Glutamatergic neuron (in vitro differentiated cells): ENCODE measurements around the gene SPTBN1. TPM values are rescaled to one million over a fixed set of nuclear protein-coding genes. Genes with fewer than 3 reads are reported as not detected.
"Not testable (repeated sequence)": the region's sequence is repeated elsewhere in the genome, so short reads cannot be mapped to it uniquely, and the experiment has no call there.

ENCODE experiments used
- DNase-seq: peaks from one replicate; pipeline ENCODE4 v3.0.0; 2022
- H3K27ac Mint-ChIP-seq: one replicate; pipeline ENCODE4 v1.8.0; 2020; ENCODE audit warnings: mild to moderate bottlenecking, mixed read lengths, inconsistent platforms; ENCODE audit not compliant: unreplicated experiment
- H3K27me3 Mint-ChIP-seq: one replicate; pipeline ENCODE4 v1.8.0; 2020; ENCODE audit warnings: mild to moderate bottlenecking, moderate library complexity, mixed read lengths, inconsistent platforms; ENCODE audit not compliant: unreplicated experiment
- H3K36me3 Mint-ChIP-seq: one replicate; pipeline ENCODE4 v1.8.0; 2020; ENCODE audit warnings: mild to moderate bottlenecking, mixed read lengths, inconsistent platforms; ENCODE audit not compliant: unreplicated experiment
- H3K4me1 Mint-ChIP-seq: one replicate; pipeline ENCODE4 v1.8.0; 2020; ENCODE audit warnings: mild to moderate bottlenecking, low read depth, mixed read lengths, inconsistent platforms; ENCODE audit not compliant: unreplicated experiment
- H3K4me3 Mint-ChIP-seq: one replicate; pipeline ENCODE4 v1.8.0; 2020; ENCODE audit warnings: mild to moderate bottlenecking, mixed read lengths, inconsistent platforms; ENCODE audit not compliant: unreplicated experiment
- H3K9me3 Mint-ChIP-seq: one replicate; pipeline ENCODE4 v1.8.0; 2020; ENCODE audit warnings: mild to moderate bottlenecking, moderate library complexity, mixed read lengths, inconsistent platforms; ENCODE audit not compliant: unreplicated experiment
- total RNA-seq: library from RNA; stranded (reverse); fragmentation: NEBNext Ultra II Directional; extraction: Animal tissue kit (Norgen Biotek cat#: 25700); gene quantifications from one replicate; pipeline ENCODE4 v1.2.1, GENCODE V29; 2021; ENCODE audit not compliant: unreplicated experiment
- TF ChIP-seq, protein P1 (sequence below): fragments of 200-600 bp; sonication (generic); IDR thresholded peaks from one replicate; pipeline ENCODE4 v1.5.0; 2021; ENCODE audit not compliant: partially characterized antibody, unreplicated experiment

The SPTBN1 gene
- total RNA-seq, 1 donor from 2014 or later, result 385 TPM

DNA sequence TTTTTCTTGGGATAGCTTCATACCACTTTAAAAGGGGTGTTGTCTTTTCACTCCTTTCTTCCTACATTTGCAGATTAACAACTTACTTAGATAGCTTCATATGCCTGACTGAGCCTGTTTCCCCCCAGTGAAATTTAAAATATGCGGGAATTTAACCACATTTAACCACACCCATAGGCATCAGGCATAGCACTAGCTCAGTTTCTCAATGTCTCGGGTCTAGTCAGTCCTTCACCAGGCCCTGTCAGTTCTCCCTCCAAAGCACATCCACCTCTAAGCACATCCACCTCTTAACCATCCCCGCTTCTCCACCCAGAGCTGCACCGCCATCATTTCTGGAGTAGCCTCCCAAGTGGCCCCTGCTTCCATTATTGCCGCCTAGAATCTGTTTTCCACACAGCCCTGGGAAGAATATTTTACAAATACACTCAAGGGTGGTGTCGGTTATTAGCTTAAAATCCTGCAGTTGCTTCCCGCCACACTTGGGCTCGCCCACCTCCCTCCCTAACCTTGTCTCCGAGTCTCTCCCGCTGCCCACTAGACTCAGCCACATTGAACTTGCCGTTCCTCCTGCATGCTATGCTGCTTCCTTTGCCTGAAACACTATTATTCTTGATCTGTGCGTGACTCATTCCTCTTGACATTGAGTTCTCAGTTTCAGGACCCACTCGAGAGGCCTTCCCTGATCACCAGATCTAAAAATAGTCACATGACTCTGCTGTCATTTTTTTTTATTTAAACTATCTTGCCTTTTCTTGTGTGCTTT lies 68.3 kb downstream of the SPTBN1 start:
- peaks cover 2% of the 10 kb centered on the region for H3K9me3 Mint-ChIP-seq
- TF ChIP-seq, protein P1, sequence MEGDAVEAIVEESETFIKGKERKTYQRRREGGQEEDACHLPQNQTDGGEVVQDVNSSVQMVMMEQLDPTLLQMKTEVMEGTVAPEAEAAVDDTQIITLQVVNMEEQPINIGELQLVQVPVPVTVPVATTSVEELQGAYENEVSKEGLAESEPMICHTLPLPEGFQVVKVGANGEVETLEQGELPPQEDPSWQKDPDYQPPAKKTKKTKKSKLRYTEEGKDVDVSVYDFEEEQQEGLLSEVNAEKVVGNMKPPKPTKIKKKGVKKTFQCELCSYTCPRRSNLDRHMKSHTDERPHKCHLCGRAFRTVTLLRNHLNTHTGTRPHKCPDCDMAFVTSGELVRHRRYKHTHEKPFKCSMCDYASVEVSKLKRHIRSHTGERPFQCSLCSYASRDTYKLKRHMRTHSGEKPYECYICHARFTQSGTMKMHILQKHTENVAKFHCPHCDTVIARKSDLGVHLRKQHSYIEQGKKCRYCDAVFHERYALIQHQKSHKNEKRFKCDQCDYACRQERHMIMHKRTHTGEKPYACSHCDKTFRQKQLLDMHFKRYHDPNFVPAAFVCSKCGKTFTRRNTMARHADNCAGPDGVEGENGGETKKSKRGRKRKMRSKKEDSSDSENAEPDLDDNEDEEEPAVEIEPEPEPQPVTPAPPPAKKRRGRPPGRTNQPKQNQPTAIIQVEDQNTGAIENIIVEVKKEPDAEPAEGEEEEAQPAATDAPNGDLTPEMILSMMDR, result no peak
- peaks cover 4% of the 10 kb centered on the region for H3K27me3 Mint-ChIP-seq
- no peak overlapping the region for H3K4me3 Mint-ChIP-seq
- peak overlapping the region; percentile 82 for H3K27ac Mint-ChIP-seq
- H3K36me3 Mint-ChIP-seq, result peaks cover 10% of the 10 kb centered on the region
- no peak for DNase-seq
- H3K4me1 Mint-ChIP-seq, result peaks cover 19% of the 10 kb centered on the region

DNA sequence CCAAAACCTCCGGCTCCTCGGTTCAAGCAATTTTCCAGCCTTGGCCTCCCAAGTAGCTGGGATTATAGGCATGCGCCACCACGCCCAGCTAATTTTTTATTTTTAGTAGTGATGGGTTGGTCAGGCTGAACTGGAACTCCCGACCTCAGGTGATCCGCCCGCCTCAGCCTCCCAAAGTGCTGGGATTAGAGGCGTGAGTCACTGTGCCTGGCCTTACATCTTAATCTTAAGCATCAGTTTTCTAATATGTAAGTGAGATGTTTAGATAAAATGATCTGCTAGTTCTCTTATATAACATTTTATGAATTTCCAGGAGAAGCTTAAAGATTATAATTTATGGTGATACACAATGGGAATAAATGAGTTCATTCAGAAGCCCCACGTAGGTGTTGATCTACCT lies 69.2 kb downstream of the SPTBN1 start:
- DNase-seq, result no peak
- Mint-ChIP-seq H3K27ac (no peak overlapping the region), H3K4me1 (peaks cover 14% of the 10 kb centered on the region), H3K27me3 (peaks cover 4% of the 10 kb centered on the region), H3K9me3 (peaks cover 2% of the 10 kb centered on the region), H3K36me3 (peaks cover 13% of the 10 kb centered on the region), H3K4me3 (no peak overlapping the region)
- TF ChIP-seq, protein P1, result no peak

DNA sequence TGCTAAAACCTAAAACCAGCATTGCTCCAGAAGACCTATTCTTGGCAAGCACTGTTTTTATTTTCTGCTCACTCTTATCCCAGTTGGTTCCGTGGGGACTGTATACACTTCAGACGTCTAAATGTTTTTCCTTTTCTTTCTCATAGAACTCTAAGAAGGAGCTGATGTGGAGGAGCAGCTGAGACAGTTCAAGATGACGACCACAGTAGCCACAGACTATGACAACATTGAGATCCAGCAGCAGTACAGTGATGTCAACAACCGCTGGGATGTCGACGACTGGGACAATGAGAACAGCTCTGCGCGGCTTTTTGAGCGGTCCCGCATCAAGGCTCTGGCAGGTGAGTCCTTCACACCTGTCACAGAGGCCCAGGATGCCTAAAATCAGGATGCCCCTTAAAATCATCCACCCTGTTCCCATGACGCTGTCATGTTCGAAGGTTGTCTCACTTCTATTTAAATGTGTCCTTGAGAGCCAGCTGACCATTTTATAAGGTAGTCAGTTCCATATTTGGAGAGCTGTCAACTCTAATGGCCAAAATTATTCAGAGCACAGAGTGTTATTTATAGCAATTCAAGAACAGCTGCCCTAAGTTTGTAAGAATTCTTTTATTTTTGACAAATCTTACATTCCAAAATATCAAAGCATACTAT lies 70.2 kb downstream of the SPTBN1 start:
- Mint-ChIP-seq H3K27ac (no peak overlapping the region), H3K36me3 (peaks cover 20% of the 10 kb centered on the region), H3K27me3 (peaks cover 4% of the 10 kb centered on the region), H3K9me3 (peaks cover 2% of the 10 kb centered on the region), H3K4me3 (no peak overlapping the region), H3K4me1 (peaks cover 14% of the 10 kb centered on the region)
- TF ChIP-seq, protein P1, result no peak
- no peak for DNase-seq

DNA sequence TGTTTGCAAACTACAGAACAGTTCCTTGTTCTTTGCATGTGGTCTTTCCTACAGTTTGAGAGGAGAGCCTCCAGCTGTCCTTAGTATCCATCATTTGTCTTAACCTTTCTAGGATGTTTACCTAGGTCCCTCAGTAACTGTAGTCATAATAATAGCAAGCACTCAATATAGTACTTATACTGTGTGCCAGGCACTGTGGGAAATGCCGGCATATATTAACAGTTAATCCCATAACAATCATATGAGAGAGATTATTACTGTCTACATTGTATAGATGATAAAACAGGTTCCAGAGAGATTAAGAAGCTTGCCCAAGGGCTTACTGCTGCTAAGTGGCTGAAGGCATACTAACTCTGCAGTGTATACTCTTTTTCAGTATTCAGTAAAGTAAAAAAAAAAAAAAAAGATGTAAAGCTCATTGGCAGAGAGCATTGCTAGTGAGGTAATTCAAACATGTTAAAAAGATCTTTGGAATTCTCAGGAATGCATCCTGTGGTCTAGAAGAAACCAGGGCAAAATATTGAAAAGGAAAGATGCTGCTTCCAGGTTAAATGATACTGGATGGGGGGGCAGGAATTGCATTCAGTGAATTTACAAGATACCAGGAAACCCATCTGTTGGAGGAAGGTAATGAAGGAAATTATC lies 72.3 kb downstream of the SPTBN1 start:
- H3K36me3 Mint-ChIP-seq, result peaks cover 20% of the 10 kb centered on the region
- DNase-seq, result no peak
- H3K4me3 Mint-ChIP-seq, result no peak overlapping the region
- H3K9me3 Mint-ChIP-seq, result peaks cover 2% of the 10 kb centered on the region
- H3K4me1 Mint-ChIP-seq, result peaks cover 11% of the 10 kb centered on the region
- peaks cover 1% of the 10 kb centered on the region for H3K27me3 Mint-ChIP-seq
- TF ChIP-seq, protein P1, result no peak
- H3K27ac Mint-ChIP-seq, result no peak overlapping the region

DNA sequence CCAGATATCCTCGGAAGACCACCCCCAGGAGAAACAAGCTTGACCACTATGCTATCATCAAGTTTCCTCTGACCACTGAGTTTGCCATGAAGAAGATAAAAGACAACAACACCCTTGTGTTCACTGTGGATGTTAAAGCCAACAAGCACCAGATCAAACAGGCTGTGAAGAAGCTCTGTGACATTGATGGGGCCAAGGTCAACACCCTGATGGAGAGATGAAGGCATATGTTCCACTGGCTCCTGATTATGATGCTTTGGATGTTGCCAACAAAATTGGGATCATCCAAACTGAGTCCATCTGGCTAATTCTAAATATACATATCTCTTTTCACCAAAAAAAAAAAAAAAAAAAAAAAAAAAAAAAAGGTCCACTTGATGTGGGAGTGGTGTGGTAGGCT lies 73.4 kb downstream of the SPTBN1 start:
- H3K36me3 Mint-ChIP-seq, result peaks cover 20% of the 10 kb centered on the region
- not testable (repeated sequence) for H3K4me1 Mint-ChIP-seq, H3K9me3 Mint-ChIP-seq, H3K27me3 Mint-ChIP-seq, H3K4me3 Mint-ChIP-seq, H3K27ac Mint-ChIP-seq, DNase-seq
